ENCODE measurements around the gene TFDP2. TPM values are rescaled to one million over a fixed set of nuclear protein-coding genes. Genes with fewer than 3 reads are reported as not detected.

TFDP2 gene
- total RNA-seq, 1 experiment from 2014 or later: 43.2 TPM

- Mint-ChIP-seq H3K4me1 (ENCODE audit: insufficient read depth, unreplicated experiment) (peaks cover 13% of the 10 kb centered on the region), H3K27ac (ENCODE audit: low read depth, unreplicated experiment) (no peak overlapping the region), H3K9me3 (ENCODE audit: unreplicated experiment) (no peaks in the 10 kb centered on the region), H3K36me3 (ENCODE audit: insufficient read depth, unreplicated experiment) (peaks cover 12% of the 10 kb centered on the region), H3K27me3 (ENCODE audit: insufficient read depth, unreplicated experiment) (no peaks in the 10 kb centered on the region), H3K4me3 (ENCODE audit: unreplicated experiment) (no peak overlapping the region)
- intact Hi-C loops (cut with micrococcal nuclease): loop anchor here (1.0 kb wide), 1 partner anchor 258 kb away; no protein-coding TSS in a partner anchor
- no peak for DNase-seq (ENCODE audit: unreplicated experiment)
- POLR2A ChIA-PET: interaction anchor here (0.8 kb wide), 1 partner anchor 258 kb away, joined by 3 read pairs; no protein-coding TSS in a partner anchor
- no peak for TF ChIP-seq CTCF (IDR thresholded peaks at IDR 0.05; ENCODE audit: unreplicated experiment)
- no TSS peak for BruUV-seq (replicated peaks)
- CTCF ChIA-PET: no interaction called here
These were observed 127.0 kb downstream of the TFDP2 start for GRCh38 chr3:142022381-142022780.

- Mint-ChIP-seq H3K9me3 (ENCODE audit: unreplicated experiment) (no peaks in the 10 kb centered on the region), H3K36me3 (ENCODE audit: insufficient read depth, unreplicated experiment) (peaks cover 12% of the 10 kb centered on the region), H3K27ac (ENCODE audit: low read depth, unreplicated experiment) (no peak overlapping the region), H3K4me1 (ENCODE audit: insufficient read depth, unreplicated experiment) (peaks cover 7% of the 10 kb centered on the region), H3K4me3 (ENCODE audit: unreplicated experiment) (no peak overlapping the region), H3K27me3 (ENCODE audit: insufficient read depth, unreplicated experiment) (no peaks in the 10 kb centered on the region)
- TF ChIP-seq CTCF (IDR thresholded peaks at IDR 0.05; ENCODE audit: unreplicated experiment): no peak
- no TSS peak for BruUV-seq (replicated peaks)
- POLR2A ChIA-PET: no interaction called here
- CTCF ChIA-PET: no interaction called here
- DNase-seq (ENCODE audit: unreplicated experiment): no peak
- intact Hi-C loops (cut with micrococcal nuclease): no loop called here
These were observed 128.2 kb downstream of the TFDP2 start for GRCh38 chr3:142021127-142021526.

DNA sequence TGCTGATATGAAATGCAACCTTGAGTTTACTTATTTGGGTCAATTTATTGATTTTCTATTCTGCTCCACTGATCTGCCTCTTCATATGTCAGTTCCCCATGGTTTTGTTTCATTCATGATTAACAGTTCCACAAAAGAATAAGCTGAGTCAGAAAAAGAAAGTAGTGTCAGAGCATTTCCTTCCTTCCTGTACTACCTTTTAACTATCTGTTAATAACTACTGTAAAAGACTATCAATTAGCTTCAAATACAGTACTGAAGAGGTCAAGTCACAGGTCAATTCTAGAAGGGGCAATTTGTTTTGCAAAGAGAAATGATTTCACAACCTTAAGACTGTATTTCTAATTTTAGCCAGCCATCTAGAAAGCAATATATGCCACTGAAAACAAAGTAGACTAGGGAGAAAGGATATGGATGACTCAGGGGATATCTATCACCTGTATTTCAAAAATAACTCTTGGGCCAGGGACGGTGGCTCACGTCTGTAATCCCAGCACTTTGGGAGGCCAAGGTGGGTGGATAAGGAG lies 129.5 kb downstream of the TFDP2 start:
- Mint-ChIP-seq H3K27me3 (ENCODE audit: insufficient read depth, unreplicated experiment) (no peaks in the 10 kb centered on the region), H3K9me3 (ENCODE audit: unreplicated experiment) (no peaks in the 10 kb centered on the region), H3K36me3 (ENCODE audit: insufficient read depth, unreplicated experiment) (peaks cover 12% of the 10 kb centered on the region), H3K4me1 (ENCODE audit: insufficient read depth, unreplicated experiment) (peaks cover 7% of the 10 kb centered on the region), H3K27ac (ENCODE audit: low read depth, unreplicated experiment) (no peak overlapping the region), H3K4me3 (ENCODE audit: unreplicated experiment) (no peak overlapping the region)
- ChIA-PET CTCF (no interaction called here), POLR2A (no interaction called here)
- no TSS peak for BruUV-seq (replicated peaks)
- intact Hi-C loops (cut with micrococcal nuclease): no loop called here
- peak; percentile 35 for DNase-seq (ENCODE audit: unreplicated experiment)
- no peak for TF ChIP-seq CTCF (IDR thresholded peaks at IDR 0.05; ENCODE audit: unreplicated experiment)

DNA sequence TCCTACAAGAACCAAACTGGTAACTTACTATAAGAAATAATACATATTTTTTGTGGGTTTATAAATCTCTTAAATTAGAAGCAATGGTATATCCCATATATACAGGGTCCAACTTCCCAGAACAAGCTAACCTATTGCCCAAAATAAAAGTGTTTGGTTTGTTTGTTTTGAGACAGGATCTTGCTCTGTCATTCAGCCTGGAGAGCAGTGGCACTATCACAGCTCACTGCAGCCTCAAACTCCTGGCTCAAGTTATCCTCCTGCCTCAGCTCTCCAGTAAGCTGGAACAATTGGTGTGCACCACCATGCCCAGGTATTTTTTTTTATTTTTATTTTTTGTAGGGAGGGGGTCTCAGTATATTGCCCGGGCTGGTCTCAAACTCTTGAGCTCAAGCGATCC lies 135.4 kb downstream of the TFDP2 start:
- Mint-ChIP-seq H3K36me3 (ENCODE audit: insufficient read depth, unreplicated experiment) (no peaks in the 10 kb centered on the region), H3K27me3 (ENCODE audit: insufficient read depth, unreplicated experiment) (no peaks in the 10 kb centered on the region), H3K4me1 (ENCODE audit: insufficient read depth, unreplicated experiment) (no peaks in the 10 kb centered on the region), H3K4me3 (ENCODE audit: unreplicated experiment) (no peak overlapping the region), H3K27ac (ENCODE audit: low read depth, unreplicated experiment) (no peak overlapping the region), H3K9me3 (ENCODE audit: unreplicated experiment) (no peaks in the 10 kb centered on the region)
- POLR2A ChIA-PET: no interaction called here
- BruUV-seq (replicated peaks): no TSS peak
- DNase-seq (ENCODE audit: unreplicated experiment): no peak
- TF ChIP-seq CTCF (IDR thresholded peaks at IDR 0.05; ENCODE audit: unreplicated experiment): no peak
- intact Hi-C loops (cut with micrococcal nuclease): no loop called here
- CTCF ChIA-PET: interaction anchor here (0.6 to 0.7 kb wide), 2 partner anchors 111 to 884 kb away, joined by 3 read pairs; no protein-coding TSS in a partner anchor
